Endothelial cell of umbilical vein (primary cell): Measurements from ENCODE around the gene CPNE1. TPM values are rescaled to one million over a fixed set of nuclear protein-coding genes. Genes with fewer than 3 reads are reported as not detected.

Source experiments
- BruUV-seq: library from RNA; stranded (reverse); fragments of 400-500 nt; replicated peaks from 2 replicates; lab custom pipeline; 2021; lab: Mats Ljungman, UMichigan
- CTCF ChIA-PET: fragments of 300-600, 350-600 bp; sonication (Branson Sonifier 250); formaldehyde crosslinking; loops from one replicate; lab custom pipeline; 2021; ENCODE audit warnings: antibody characterized with exemption, inconsistent platforms; lab: Charles Lee
- POLR2A ChIA-PET: fragments of 300-600, 350-600 bp; sonication (Branson Sonifier 250); formaldehyde crosslinking; loops from one replicate; lab custom pipeline; 2021; ENCODE audit warnings: antibody characterized with exemption, inconsistent platforms; lab: Charles Lee
- DNase-seq: peaks from one replicate; pipeline ENCODE4 v3.0.0-alpha.2; 2011; ENCODE audit warnings: low read depth, low spot score
- FAIRE-seq: peaks from 2 replicates; lab custom pipeline; 2011; peaks lifted over from hg19 to GRCh38; lab: Jason Lieb, UNC
- H2AFZ ChIP-seq: 2 replicates; pipeline ENCODE4 v1.6.0; 2012; ENCODE audit warnings: low read depth, low read length, control low read depth, inconsistent platforms
- H3K27ac ChIP-seq: 2 replicates; pipeline ENCODE4 v1.5.1; 2011; ENCODE audit warnings: low read depth, mild to moderate bottlenecking, control low read depth, low read length, moderate library complexity; ENCODE audit not compliant: insufficient read depth
- H3K27me3 ChIP-seq, 2 experiments: 2 replicates each; pipeline versions ENCODE4 v1.6.0 to v1.6.1; 2011; ENCODE audit warnings: low read length in 2 of 2, mixed read lengths in 1 of 2; ENCODE audit not compliant: control insufficient read depth in 2 of 2, insufficient read depth in 2 of 2
- H3K36me3 ChIP-seq, 2 experiments: 2 replicates in 1 of 2; 3 replicates in 1 of 2; pipeline ENCODE4 v1.5.1; 2011; ENCODE audit warnings: low read length in 2 of 2, mild to moderate bottlenecking in 1 of 2, moderate library complexity in 1 of 2; ENCODE audit not compliant: control insufficient read depth in 2 of 2, insufficient read depth in 2 of 2; ENCODE audit errors: extremely low read depth in 1 of 2
- H3K4me1 ChIP-seq: 3 replicates; pipeline ENCODE4 v1.5.1; 2011; ENCODE audit warnings: mild to moderate bottlenecking, low read length; ENCODE audit not compliant: control insufficient read depth, insufficient read depth; ENCODE audit errors: extremely low read depth
- H3K4me2 ChIP-seq: 2 replicates; pipeline ENCODE4 v1.6.1; 2011; ENCODE audit warnings: low read length, control low read depth, mixed read lengths; ENCODE audit not compliant: insufficient read depth
- H3K4me3 ChIP-seq, 3 experiments: fragments of 200-600 bp in 1 of 3; sonication (generic), shearing (Covaris generic) in 1 of 3; replicated peaks in 1 of 3; 2 replicates each; pipeline ENCODE4 v1.5.1; 2011 to 2016; ENCODE audit warnings: control low read depth in 3 of 3, low read length in 3 of 3, mild to moderate bottlenecking in 2 of 3, inconsistent platforms in 1 of 3, low read depth in 1 of 3, moderate library complexity in 1 of 3; ENCODE audit not compliant: insufficient read depth in 1 of 3
- H3K79me2 ChIP-seq: 2 replicates; pipeline ENCODE4 v1.6.0; 2012; ENCODE audit warnings: low read length, inconsistent platforms; ENCODE audit not compliant: control insufficient read depth, insufficient read depth
- H3K9ac ChIP-seq: replicated peaks from 2 replicates; pipeline ENCODE3; 2011; ENCODE audit warnings: low read length, control low read depth; ENCODE audit not compliant: insufficient read depth; ENCODE audit errors: extremely low read depth
- H3K9me1 ChIP-seq: replicated peaks from 3 replicates; pipeline ENCODE4 v1.6.0; 2011; ENCODE audit warnings: mild to moderate bottlenecking, low read length; ENCODE audit not compliant: control insufficient read depth, insufficient read depth; ENCODE audit errors: extremely low read depth
- H3K9me3 ChIP-seq: replicated peaks from 2 replicates; pipeline ENCODE4 v1.5.1; 2012; ENCODE audit warnings: low read length, inconsistent platforms; ENCODE audit not compliant: control insufficient read depth, insufficient read depth
- H4K20me1 ChIP-seq: replicated peaks from 2 replicates; pipeline ENCODE3; 2011; ENCODE audit warnings: mild to moderate bottlenecking, low read length; ENCODE audit not compliant: control insufficient read depth, insufficient read depth; ENCODE audit errors: extremely low read depth
- EZH2 ChIP-seq: IDR thresholded peaks from 2 replicates; pipeline ENCODE4 v1.6.1; 2012; ENCODE audit warnings: borderline replicate concordance, low read depth, mild to moderate bottlenecking, moderate library complexity, low read length, inconsistent platforms; ENCODE audit not compliant: severe bottlenecking
- FOS ChIP-seq: IDR thresholded peaks from 2 replicates; pipeline ENCODE4 v1.6.1; 2011; ENCODE audit warnings: mild to moderate bottlenecking, low read length, moderate library complexity, borderline replicate concordance; ENCODE audit not compliant: insufficient read depth
- GATA2 ChIP-seq: IDR thresholded peaks from 2 replicates; pipeline ENCODE4 v1.7.0; 2011; ENCODE audit warnings: low read depth, mild to moderate bottlenecking, moderate library complexity, mixed read lengths, low read length; ENCODE audit not compliant: insufficient read length, insufficient read depth
- JUN ChIP-seq: IDR thresholded peaks from 2 replicates; pipeline ENCODE4 v1.6.1; 2011; ENCODE audit warnings: borderline replicate concordance, low read depth; ENCODE audit not compliant: insufficient read length, insufficient read depth
- MYC ChIP-seq: IDR thresholded peaks from one replicate; pipeline ENCODE4 v1.6.1; 2011; ENCODE audit warnings: mild to moderate bottlenecking, low read depth, low read length
- POLR2A ChIP-seq: IDR thresholded peaks from 2 replicates; pipeline ENCODE4 v1.6.1; 2012; ENCODE audit warnings: low read depth, mild to moderate bottlenecking, control low read depth, low read length
- POLR2AphosphoS5 ChIP-seq: IDR thresholded peaks from 2 replicates; pipeline ENCODE4 v1.6.1; 2012; ENCODE audit warnings: low read depth, mild to moderate bottlenecking, control low read depth, low read length, moderate library complexity; ENCODE audit not compliant: insufficient read depth
- dilution Hi-C: fragments of 300-500 bp; cut with MboI; formaldehyde crosslinking; loops from one replicate; pipeline ENCODE4 v1.15.0; 2019; ENCODE audit warnings: low sequenced_read_pairs; ENCODE audit not compliant: extremely low pct_ligation_motif_present
- intact Hi-C: fragments of 100-400 bp; cut with micrococcal nuclease; formaldehyde crosslinking; loops from one replicate; pipeline ENCODE4 v1.10.0; 2022
- polyA plus RNA-seq, 4 experiments: library from polyadenylated mRNA; depleted of rRNA in 3 of 4; stranded (reverse) in 3 of 4; unstranded in 1 of 4; fragments of >200 nt; gene quantifications; 2 replicates each; pipeline versions ENCODE4 v1.2.1 to v1.2.3, GENCODE V29; 2011 to 2012; ENCODE audit warnings: missing spikeins in 1 of 4
- total RNA-seq: library from RNA; stranded (reverse); gene quantifications from 2 replicates; pipeline ENCODE4 v1.2.3, GENCODE V29; 2021
- TF ChIP-seq, protein P1 (sequence below), 2 donors: IDR thresholded peaks; 1 replicate in 1 of 2; 2 replicates in 1 of 2; pipeline ENCODE4 v1.5.1; 2011; ENCODE audit warnings: low read length in 2 of 2, mild to moderate bottlenecking in 2 of 2, moderate library complexity in 2 of 2, control low read depth in 1 of 2, inconsistent platforms in 1 of 2, low read depth in 1 of 2; ENCODE audit not compliant: insufficient read depth in 1 of 2; ENCODE audit errors: extremely low read depth in 1 of 2
- TF ChIP-seq, protein P2 (sequence below): IDR thresholded peaks from 2 replicates; pipeline ENCODE4 v1.6.1; 2011; ENCODE audit not compliant: insufficient read depth, insufficient read length

CPNE1 gene
- total and polyA plus RNA-seq, 2 donors (not counting 3 experiments of a cell fraction or from before 2014, with no cell fraction given) = 244 to 316 TPM

DNA sequence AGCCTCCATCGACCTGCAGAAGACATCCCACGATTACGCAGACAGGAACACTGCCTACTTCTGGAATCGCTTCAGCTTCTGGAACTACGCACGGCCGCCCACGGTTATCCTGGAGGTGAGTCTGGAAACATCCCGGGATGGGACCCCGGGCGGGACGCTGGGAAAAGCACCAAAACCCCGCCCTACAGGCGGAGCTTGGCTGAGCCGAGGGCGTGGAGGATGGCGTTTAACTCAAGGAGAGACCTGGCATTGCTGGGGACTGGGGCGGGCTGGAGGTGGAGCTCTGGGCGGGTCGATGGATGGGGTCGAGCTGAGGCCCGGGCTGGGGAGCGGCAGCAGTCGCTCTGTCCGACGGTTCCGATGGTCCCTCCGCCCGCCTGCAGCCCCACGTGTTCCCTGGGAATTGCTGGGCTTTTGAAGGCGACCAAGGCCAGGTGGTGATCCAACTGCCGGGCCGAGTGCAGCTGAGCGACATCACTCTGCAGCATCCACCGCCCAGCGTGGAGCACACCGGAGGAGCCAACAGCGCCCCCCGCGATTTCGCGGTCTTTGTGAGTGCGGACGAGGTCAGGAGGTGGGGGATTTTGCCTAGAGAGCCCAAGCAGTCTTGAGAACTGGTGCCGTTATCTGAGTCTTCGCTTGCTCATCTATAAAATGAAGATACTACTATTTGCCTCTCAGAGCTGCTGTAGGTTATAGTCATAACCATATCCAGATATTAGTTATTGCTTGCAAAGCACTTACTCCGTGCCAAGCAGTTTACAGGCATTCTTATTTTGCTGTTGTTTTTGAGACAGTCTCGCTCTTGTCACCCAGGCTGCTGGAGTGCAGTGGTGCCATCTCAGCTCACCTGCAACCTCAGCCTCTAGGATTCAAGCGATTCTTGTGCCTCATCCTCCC lies 45.3 kb downstream of the CPNE1 start:
- dilution Hi-C loops = no loop called here
- FAIRE-seq = peak; percentile 92
- no peaks in the 10 kb centered on the region for H3K27me3 ChIP-seq
- no peaks in the 10 kb centered on the region for H3K79me2 ChIP-seq
- no TSS peak for BruUV-seq
- TF ChIP-seq FOS (no peak), POLR2A (peak; percentile 59), EZH2 (no peak), JUN (no peak), MYC (no peak), POLR2AphosphoS5 (peak; percentile 42), GATA2 (no peak)
- TF ChIP-seq, protein P1, sequence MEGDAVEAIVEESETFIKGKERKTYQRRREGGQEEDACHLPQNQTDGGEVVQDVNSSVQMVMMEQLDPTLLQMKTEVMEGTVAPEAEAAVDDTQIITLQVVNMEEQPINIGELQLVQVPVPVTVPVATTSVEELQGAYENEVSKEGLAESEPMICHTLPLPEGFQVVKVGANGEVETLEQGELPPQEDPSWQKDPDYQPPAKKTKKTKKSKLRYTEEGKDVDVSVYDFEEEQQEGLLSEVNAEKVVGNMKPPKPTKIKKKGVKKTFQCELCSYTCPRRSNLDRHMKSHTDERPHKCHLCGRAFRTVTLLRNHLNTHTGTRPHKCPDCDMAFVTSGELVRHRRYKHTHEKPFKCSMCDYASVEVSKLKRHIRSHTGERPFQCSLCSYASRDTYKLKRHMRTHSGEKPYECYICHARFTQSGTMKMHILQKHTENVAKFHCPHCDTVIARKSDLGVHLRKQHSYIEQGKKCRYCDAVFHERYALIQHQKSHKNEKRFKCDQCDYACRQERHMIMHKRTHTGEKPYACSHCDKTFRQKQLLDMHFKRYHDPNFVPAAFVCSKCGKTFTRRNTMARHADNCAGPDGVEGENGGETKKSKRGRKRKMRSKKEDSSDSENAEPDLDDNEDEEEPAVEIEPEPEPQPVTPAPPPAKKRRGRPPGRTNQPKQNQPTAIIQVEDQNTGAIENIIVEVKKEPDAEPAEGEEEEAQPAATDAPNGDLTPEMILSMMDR (IDR thresholded peaks at IDR 0.05; ENCODE audit: extremely low read depth in 1 of 2, insufficient read depth in 1 of 2, low read depth in 1 of 2, low read length in 2 of 2) = peak; percentile 58 to 65
- TF ChIP-seq, protein P2, sequence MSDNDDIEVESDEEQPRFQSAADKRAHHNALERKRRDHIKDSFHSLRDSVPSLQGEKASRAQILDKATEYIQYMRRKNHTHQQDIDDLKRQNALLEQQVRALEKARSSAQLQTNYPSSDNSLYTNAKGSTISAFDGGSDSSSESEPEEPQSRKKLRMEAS = no peak
- H3K4me2 ChIP-seq = peak overlapping the region; percentile 43
- intact Hi-C loops = loop anchor here (1.0 to 10.0 kb wide), 6 partner anchors 77 to 447 kb away; partner anchors contain the start of genes ERGIC3, NFS1, PROCR and ROMO1
- H3K9ac ChIP-seq = peak overlapping the region; percentile 20
- H4K20me1 ChIP-seq = no peaks in the 10 kb centered on the region
- peak overlapping the region in 2 of 3 experiments; percentile 36 to 54 for H3K4me3 ChIP-seq
- peaks cover 0 to 2% of the 10 kb centered on the region in 2 experiments for H3K36me3 ChIP-seq
- no peaks in the 10 kb centered on the region for H3K9me1 ChIP-seq
- H2AFZ ChIP-seq = peak overlapping the region; percentile 82
- CTCF ChIA-PET = interaction anchor here (0.7 to 5.5 kb wide), 18 partner anchors 8 to 335 kb away, joined by 3 to 28 read pairs (median 4); partner anchors contain the start of gene SCAND1
- POLR2A ChIA-PET = interaction anchor here (0.6 kb wide), 1 partner anchor 121 kb away, joined by 3 read pairs; no protein-coding TSS in a partner anchor
- peaks cover 25% of the 10 kb centered on the region for H3K4me1 ChIP-seq
- H3K9me3 ChIP-seq = no peaks in the 10 kb centered on the region
- no peak overlapping the region for H3K27ac ChIP-seq
- peak; percentile 88 for DNase-seq
